KOPT-K1 (cell line): ENCODE measurements around the gene C16orf74.

Source experiments
- H3K27ac ChIP-seq: fragments of 200-600 bp; sonication (generic); 2 replicates; pipeline ENCODE4 v1.5.1; 2016; ENCODE audit warnings: antibody characterized with exemption, mild to moderate bottlenecking, low read depth, low read length; ENCODE audit not compliant: poor library complexity, severe bottlenecking
- H3K36me3 ChIP-seq: fragments of 200-600 bp; sonication (generic); 2 replicates; pipeline ENCODE4 v1.5.1; 2017; ENCODE audit warnings: antibody characterized with exemption, mild to moderate bottlenecking, low read length, moderate library complexity; ENCODE audit not compliant: insufficient read depth
- H3K9me3 ChIP-seq: fragments of 200-600 bp; sonication (generic); 2 replicates; pipeline ENCODE4 v1.5.1; 2017; ENCODE audit warnings: antibody characterized with exemption, low read length, mild to moderate bottlenecking; ENCODE audit not compliant: insufficient read depth, poor library complexity, severe bottlenecking

C16orf74 gene

GRCh38 chr16:85782451-85782850 lies 31.6 kb upstream of the C16orf74 start:
- no peak overlapping the region for H3K27ac ChIP-seq
- no peaks in the 10 kb centered on the region for H3K9me3 ChIP-seq
- peaks cover 97% of the 10 kb centered on the region for H3K36me3 ChIP-seq

GRCh38 chr16:85781695-85782370 lies 30.9 kb upstream of the C16orf74 start:
- peaks cover 97% of the 10 kb centered on the region for H3K36me3 ChIP-seq
- H3K9me3 ChIP-seq: no peaks in the 10 kb centered on the region
- no peak overlapping the region for H3K27ac ChIP-seq

- Histone ChIP-seq H3K36me3 (peaks cover 93% of the 10 kb centered on the region), H3K9me3 (no peaks in the 10 kb centered on the region), H3K27ac (no peak overlapping the region)
These were observed 30.3 kb upstream of the C16orf74 start for GRCh38 chr16:85781156-85781555.

- peaks cover 91% of the 10 kb centered on the region for H3K36me3 ChIP-seq
These were observed 29.4 kb upstream of the C16orf74 start for GRCh38 chr16:85780281-85780680.

GRCh38 chr16:85778873-85779272 lies 28.0 kb upstream of the C16orf74 start:
- no peaks in the 10 kb centered on the region for H3K9me3 ChIP-seq
- H3K27ac ChIP-seq: no peak overlapping the region
- H3K36me3 ChIP-seq: peaks cover 80% of the 10 kb centered on the region

More at GRCh38 chr16:85780281-85780680, 29.4 kb upstream of the C16orf74 start:
- Histone ChIP-seq H3K9me3 (no peaks in the 10 kb centered on the region), H3K27ac (no peak overlapping the region)

- Histone ChIP-seq H3K36me3 (peaks cover 69% of the 10 kb centered on the region), H3K9me3 (no peaks in the 10 kb centered on the region), H3K27ac (no peak overlapping the region)
These were observed 26.9 kb upstream of the C16orf74 start for GRCh38 chr16:85777583-85778310.

GRCh38 chr16:85774811-85775210 lies 23.9 kb upstream of the C16orf74 start:
- H3K27ac ChIP-seq: no peak overlapping the region
- H3K9me3 ChIP-seq: no peaks in the 10 kb centered on the region
- H3K36me3 ChIP-seq: peaks cover 40% of the 10 kb centered on the region

GRCh38 chr16:85774136-85774535 lies 23.2 kb upstream of the C16orf74 start:
- Histone ChIP-seq H3K9me3 (no peaks in the 10 kb centered on the region), H3K36me3 (peaks cover 33% of the 10 kb centered on the region), H3K27ac (no peak overlapping the region)

GRCh38 chr16:85773044-85773443 lies 22.1 kb upstream of the C16orf74 start:
- H3K27ac ChIP-seq: no peak overlapping the region
- peaks cover 22% of the 10 kb centered on the region for H3K36me3 ChIP-seq
- no peaks in the 10 kb centered on the region for H3K9me3 ChIP-seq

- no peaks in the 10 kb centered on the region for H3K9me3 ChIP-seq
These were observed 19.8 kb upstream of the C16orf74 start for GRCh38 chr16:85770741-85771140.

GRCh38 chr16:85768199-85768598 lies 17.3 kb upstream of the C16orf74 start:
- Histone ChIP-seq H3K36me3 (no peaks in the 10 kb centered on the region), H3K27ac (no peak overlapping the region), H3K9me3 (no peaks in the 10 kb centered on the region)

More at GRCh38 chr16:85770741-85771140, 19.8 kb upstream of the C16orf74 start:
- Histone ChIP-seq H3K36me3 (peaks cover 3% of the 10 kb centered on the region; the same call in 1 of the 2 replicates), H3K27ac (no peak overlapping the region)

GRCh38 chr16:85767531-85767930 lies 16.6 kb upstream of the C16orf74 start:
- no peak overlapping the region for H3K27ac ChIP-seq
- H3K36me3 ChIP-seq: no peaks in the 10 kb centered on the region
- no peaks in the 10 kb centered on the region for H3K9me3 ChIP-seq

- Histone ChIP-seq H3K27ac (no peak overlapping the region), H3K9me3 (no peaks in the 10 kb centered on the region), H3K36me3 (no peaks in the 10 kb centered on the region)
These were observed 14.9 kb upstream of the C16orf74 start for GRCh38 chr16:85765767-85766166.

- Histone ChIP-seq H3K27ac (no peak overlapping the region), H3K36me3 (no peaks in the 10 kb centered on the region), H3K9me3 (no peaks in the 10 kb centered on the region)
These were observed 14.3 kb upstream of the C16orf74 start for GRCh38 chr16:85765211-85765610.

GRCh38 chr16:85763616-85764015 lies 12.7 kb upstream of the C16orf74 start:
- no peak overlapping the region for H3K27ac ChIP-seq
- H3K9me3 ChIP-seq: no peaks in the 10 kb centered on the region
- H3K36me3 ChIP-seq: no peaks in the 10 kb centered on the region

GRCh38 chr16:85762970-85763369 lies 12.1 kb upstream of the C16orf74 start:
- H3K27ac ChIP-seq: no peak overlapping the region
- H3K36me3 ChIP-seq: no peaks in the 10 kb centered on the region
- H3K9me3 ChIP-seq: no peaks in the 10 kb centered on the region
